ENCODE results near the gene RNU2-63P. TPM values are rescaled to one million over a fixed set of nuclear protein-coding genes. Genes with fewer than 3 reads are reported as not detected.
"Not testable (repeated sequence)": the region's sequence is repeated elsewhere in the genome, so short reads cannot be mapped to it uniquely, and the experiment has no call there.

The RNU2-63P gene
- total RNA-seq, 1 experiment from 2014 or later = not detected

DNA sequence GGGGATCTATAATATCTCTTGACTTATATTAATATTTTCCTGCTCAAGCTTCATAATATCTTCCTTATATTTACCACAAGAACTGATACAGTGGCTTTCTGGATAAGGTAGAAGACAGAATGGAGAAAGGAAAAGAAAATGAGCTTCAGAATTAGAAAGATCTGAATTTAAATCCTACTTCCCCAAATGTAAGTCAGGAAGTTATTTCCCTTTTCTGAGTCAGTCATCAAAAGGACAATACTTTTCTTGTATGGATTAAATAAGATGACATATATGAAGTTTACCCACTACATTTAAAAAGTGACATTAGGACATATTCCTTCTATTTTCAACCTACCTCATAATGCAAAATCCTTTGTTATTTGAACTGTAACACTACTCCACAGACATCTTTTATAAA is 20.3 kb upstream of the RNU2-63P start:
- in situ Hi-C loops (cut with HindIII; ENCODE audit: low pct_unique_long_range_greater_than_20kb, low sequenced_read_pairs) = no loop called here
- DNase-seq (ENCODE audit: low read depth) = no peak

DNA sequence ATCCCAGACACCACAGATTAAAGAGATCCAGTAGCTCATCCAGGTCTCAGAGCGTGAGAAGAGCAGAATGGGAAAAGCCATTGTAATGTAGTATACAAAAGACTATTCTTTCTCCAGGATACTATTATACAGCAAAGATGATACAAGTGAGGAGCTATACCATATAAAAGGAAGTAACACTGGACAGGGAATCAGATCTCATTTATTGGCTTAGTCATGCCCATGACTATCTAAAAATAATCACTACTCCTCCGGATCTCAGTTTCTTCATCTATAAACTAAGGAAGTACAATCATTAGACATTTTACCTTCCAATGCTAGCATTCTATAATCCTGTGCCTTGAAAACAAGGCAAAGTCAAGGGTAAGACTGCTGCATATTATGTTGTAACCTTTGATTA is 19.8 kb upstream of the RNU2-63P start:
- in situ Hi-C loops (cut with HindIII; ENCODE audit: low pct_unique_long_range_greater_than_20kb, low sequenced_read_pairs) = no loop called here
- DNase-seq (ENCODE audit: low read depth) = no peak

DNA sequence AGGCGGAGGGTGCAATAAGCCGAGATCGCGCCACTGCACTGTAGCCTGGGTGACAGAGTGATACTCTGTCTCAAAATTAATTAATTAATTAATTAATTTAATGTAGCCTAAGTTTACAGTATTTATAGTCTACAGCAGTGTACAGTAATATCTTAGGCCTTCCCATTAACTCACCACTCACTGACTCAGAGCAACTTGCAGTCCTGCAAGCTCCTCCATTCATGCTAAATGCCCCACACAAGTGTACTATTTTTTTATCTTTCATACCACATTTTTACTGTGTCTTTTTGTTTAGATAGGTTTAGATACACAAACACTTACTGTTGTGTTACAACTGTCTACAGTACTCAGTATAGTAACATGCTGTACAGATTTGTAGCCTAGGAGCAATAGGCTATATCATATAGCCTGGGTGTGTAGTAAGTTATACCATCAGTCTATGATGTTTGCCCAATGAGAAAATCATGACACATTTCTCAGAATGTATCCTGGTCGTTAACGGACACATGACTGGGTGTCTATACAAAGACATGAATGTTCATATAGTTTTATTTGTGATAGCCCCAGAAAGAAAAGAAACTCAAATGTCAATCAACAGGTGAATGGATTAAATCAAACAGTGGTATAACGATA is 15.8 kb upstream of the RNU2-63P start:
- DNase-seq (ENCODE audit: low read depth) = no peak
- in situ Hi-C loops (cut with HindIII; ENCODE audit: low pct_unique_long_range_greater_than_20kb, low sequenced_read_pairs) = no loop called here

DNA sequence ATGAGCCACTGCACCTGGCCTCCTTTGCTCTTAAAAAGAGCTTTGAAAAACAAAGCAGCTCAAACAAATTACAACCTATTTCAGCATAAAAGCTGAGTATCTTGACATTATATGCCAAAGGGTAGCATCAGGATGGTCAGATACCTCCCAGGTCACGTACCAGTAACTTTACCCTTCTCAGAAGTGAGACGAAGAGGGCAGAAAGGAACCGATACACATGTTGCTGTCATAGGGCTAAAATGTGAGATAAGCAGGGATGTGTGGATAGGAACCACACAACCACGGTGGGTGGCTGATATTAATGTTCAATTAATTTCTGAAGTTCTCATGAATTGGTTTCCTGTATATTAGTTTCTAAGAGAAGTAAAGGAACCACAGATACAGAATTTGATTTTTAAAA is 12.6 kb upstream of the RNU2-63P start:
- in situ Hi-C loops (cut with HindIII; ENCODE audit: low pct_unique_long_range_greater_than_20kb, low sequenced_read_pairs) = no loop called here

DNA sequence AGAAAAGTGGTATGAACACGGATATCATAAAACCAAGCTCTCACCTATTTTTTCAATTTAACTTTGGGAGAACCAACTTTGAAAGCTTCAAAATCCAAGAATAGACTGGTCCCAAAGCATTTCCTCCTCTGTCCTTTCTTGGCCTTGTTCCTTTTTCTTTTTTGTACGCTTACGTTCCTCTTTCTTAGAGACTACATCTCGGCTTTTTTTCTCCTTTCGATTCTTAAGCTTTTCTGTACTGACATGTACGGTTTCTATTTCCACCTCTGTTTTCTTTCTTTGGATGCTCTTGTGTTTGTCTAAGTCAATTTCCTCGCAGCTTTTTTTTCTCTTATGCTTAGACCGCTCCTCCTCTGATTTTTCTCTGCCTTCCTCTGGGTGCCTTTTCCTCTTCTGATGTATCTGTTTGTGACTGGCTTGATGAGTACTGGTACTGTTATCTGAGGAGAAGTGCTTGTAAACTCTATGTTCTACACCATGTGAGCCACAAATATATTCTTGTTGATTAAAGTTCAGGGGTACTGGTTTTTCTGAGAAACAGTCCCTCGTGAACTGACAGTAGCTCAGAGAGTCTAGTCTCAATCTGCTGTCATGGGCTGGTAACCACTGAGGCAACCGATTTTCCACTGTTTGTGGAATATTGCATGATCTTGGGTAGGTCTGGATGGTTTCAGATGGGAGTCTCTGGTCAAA is 11.5 kb upstream of the RNU2-63P start:
- no peak for DNase-seq (ENCODE audit: low read depth)

More for the DNA sequence above, 12.6 kb upstream of the RNU2-63P start:
- DNase-seq (ENCODE audit: low read depth) = no peak

DNA sequence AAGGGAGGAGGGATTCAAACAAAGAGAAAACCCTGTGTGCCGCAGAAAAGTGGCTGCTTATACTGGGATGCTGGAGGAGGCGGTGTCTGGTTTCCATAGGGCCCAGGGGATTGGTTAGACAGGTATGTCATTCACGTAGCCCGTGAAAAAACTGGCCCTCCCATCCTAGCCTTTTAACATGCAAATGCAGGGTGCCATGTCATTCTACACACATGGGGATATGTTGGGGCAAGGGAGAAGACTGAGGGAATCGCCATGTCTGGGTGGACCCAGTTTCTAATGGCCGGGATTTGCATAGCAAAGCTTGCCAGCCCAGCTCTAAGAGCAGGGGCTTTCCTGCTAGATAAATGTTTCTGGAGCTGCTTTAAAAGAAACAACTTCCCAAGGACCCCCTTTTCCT is 8.2 kb upstream of the RNU2-63P start:
- DNase-seq (ENCODE audit: low read depth) = no peak
- in situ Hi-C loops (cut with HindIII; ENCODE audit: low pct_unique_long_range_greater_than_20kb, low sequenced_read_pairs) = no loop called here

More for the DNA sequence above, 11.5 kb upstream of the RNU2-63P start:
- in situ Hi-C loops (cut with HindIII; ENCODE audit: low pct_unique_long_range_greater_than_20kb, low sequenced_read_pairs) = no loop called here

DNA sequence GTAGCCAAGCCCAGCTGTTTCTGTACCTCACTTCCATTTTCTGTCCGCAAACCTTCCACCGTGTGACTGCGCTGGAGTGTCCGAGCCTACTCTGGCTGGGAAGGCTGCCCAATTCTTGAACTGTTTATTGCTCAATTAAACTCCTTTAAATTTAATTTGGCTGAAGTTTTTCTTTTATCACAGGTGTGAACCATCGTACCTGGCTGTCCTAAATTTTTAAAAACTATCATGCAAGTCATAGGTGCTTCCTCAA is 6.2 kb upstream of the RNU2-63P start:
- in situ Hi-C loops (cut with HindIII; ENCODE audit: low pct_unique_long_range_greater_than_20kb, low sequenced_read_pairs) = no loop called here
- no peak for DNase-seq (ENCODE audit: low read depth)

DNA sequence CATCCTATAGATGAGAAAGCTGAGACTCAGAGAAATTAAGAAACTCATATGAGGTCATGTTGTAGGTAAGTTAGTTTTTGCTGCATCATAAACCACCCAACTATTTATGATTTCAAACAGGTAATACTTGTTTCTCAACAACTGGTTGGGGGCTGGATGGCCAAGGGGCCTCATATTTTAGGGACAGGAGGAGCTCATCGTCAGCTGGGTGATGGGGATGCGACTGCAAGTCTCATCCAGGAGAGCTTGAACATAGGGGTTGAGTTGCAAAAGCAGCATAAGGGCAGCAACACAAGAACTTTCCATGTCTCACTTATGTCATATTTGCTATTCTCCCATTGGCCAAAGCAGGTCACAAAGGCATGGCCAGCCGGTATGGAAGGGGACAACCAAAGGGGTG is 3.6 kb upstream of the RNU2-63P start:
- in situ Hi-C loops (cut with HindIII; ENCODE audit: low pct_unique_long_range_greater_than_20kb, low sequenced_read_pairs) = no loop called here

DNA sequence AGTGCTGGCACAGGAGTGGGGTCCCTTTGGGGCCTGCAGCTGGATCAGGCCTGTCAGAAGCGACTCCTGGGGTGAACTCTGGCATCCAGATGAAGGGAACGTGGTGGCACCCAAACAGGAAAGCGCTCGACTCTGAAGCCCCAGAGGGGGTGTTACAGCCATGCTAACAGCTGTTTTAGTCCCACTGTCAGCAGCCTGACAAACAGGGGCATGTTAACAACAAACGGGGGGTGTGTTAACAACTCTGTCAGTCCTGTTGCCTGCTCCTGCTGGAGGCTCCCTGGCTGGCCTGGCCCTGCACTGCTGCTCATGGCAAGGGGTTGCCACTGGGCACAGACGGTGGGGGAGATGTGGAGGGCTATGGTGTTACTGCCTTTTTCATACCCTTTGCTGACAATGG is 2.6 kb upstream of the RNU2-63P start:
- DNase-seq (ENCODE audit: low read depth) = no peak
- in situ Hi-C loops (cut with HindIII; ENCODE audit: low pct_unique_long_range_greater_than_20kb, low sequenced_read_pairs) = no loop called here

More for the DNA sequence above, 3.6 kb upstream of the RNU2-63P start:
- DNase-seq (ENCODE audit: low read depth) = no peak

DNA sequence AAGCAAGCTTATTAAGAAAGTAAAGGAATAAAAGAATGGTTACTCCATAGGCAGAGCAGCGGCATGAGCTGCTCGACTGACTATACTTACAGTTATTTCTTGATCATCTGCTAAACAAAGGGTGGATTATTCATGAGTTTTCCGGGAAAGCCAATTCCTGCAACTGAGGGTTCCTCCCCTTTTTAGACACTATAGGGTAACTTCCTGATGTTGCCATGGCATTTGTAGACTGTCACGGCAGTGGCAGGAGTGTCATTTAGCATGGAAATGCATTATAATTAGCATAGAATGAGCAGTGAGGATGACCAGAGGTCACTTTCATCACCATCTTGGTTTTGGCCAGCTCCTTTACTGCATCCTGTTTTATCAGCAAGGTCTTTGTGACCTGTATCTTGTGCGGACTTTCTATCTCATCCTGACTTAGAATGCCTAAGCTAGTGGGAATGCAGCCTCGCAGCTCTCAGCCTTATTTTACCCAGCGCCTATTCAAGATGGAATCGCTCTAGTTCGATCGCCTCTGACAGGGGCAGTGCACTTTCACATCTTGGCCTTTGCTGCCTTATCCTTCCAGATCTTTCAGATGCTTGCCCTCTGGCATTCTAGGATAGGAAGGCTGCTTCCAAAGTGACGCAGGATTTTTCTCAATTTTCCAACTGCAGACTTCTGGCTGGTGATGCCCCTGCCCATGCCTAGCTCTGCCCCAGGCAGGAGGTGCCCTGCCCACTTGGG is 1.9 kb upstream of the RNU2-63P start:
- in situ Hi-C loops (cut with HindIII; ENCODE audit: low pct_unique_long_range_greater_than_20kb, low sequenced_read_pairs); DNase-seq (ENCODE audit: low read depth): not testable (repeated sequence)

DNA sequence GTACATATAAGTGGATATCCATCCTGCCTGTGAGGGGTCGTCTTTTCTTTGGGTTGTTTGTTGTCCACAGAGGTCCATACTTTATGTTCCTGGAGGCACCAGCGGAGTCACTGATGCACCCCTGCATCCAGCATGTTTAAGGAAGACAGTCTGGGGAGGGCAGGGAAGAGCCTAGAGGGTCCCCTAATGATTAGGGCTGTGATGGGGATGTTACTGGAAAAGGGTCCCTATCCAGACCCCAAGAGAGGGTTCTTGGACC is 1.4 kb upstream of the RNU2-63P start:
- in situ Hi-C loops (cut with HindIII; ENCODE audit: low pct_unique_long_range_greater_than_20kb, low sequenced_read_pairs); DNase-seq (ENCODE audit: low read depth): not testable (repeated sequence)

DNA sequence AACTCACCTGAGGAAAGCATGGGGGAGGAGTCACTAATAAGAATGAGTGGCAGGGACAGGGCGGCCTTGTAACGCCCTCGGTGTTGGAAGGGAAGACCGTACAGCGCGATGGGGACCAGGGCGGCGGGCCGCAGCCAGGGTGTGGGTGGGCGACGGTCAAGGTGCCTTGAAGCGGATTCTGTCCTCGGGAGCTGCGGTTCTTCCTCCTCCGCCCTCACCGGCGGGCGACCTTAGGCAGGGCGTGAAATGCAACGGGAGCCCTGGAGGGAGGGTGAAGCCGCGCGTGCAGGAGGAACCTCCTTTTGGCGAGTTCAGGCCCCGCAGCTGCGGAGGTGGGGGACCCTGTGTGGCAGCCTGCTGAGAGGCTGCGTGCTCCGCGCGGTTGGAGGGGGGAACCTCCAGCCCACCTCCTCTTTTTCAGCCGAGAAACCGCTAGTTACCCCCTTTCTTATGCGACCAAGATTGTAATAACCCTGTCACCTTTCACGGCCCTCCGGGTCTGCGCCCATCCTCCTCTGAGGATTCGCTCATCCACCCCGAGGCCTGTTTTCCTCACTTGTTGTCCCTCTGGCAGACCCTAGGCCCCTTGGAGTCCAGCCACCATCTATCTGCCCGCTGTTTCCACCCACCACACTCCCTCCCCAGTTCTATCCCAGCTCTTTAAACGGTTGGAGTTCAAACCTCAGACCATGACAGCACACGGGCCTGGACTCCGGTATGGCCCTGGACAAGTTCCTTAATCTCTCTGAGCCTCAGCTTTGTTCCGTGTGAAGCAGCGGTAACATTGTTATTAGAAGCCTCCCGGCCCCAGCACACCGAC is 823 bp upstream of the RNU2-63P start:
- no peak for DNase-seq (ENCODE audit: low read depth)

DNA sequence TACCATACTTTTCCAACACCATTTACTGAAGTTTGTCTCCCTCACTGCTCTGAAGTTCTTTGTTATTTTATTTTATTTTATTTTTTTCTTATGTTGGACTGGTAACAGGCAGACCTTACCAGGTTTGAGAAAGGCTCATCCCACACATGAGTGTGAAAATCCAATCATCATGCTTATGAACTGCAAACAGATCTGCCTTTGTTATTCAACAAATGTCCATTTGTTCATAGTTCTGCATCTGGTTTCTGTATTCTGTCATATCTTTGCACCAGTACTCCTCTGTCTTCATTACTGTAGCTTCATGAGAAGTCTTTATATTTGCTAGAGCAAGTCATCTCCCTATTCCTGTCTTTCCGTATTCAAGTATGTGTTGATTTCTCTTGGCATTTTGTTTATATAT is 5.3 kb downstream of the RNU2-63P start:
- in situ Hi-C loops (cut with HindIII; ENCODE audit: low pct_unique_long_range_greater_than_20kb, low sequenced_read_pairs) = no loop called here
- no peak for DNase-seq (ENCODE audit: low read depth)

More for the DNA sequence above, 823 bp upstream of the RNU2-63P start:
- in situ Hi-C loops (cut with HindIII; ENCODE audit: low pct_unique_long_range_greater_than_20kb, low sequenced_read_pairs) = no loop called here

DNA sequence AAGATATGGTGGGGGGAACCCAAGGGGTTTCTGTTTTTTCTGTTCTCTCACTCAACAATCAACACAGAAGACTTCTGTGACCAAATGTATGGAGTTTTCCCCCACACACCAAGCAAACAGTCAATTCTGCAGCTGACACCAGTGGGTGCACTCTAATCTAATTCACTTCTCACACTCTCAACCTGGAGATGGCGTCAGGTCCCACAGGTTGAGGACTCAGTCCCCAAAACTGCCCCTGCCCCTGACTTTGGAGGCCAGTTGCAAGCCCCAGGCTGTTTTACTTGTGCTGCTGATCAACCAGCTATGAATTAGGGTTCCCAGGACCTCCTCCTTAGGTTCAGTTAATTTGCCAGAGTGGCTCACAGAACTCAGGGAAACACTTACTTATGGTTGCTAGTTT is 6.2 kb downstream of the RNU2-63P start:
- in situ Hi-C loops (cut with HindIII; ENCODE audit: low pct_unique_long_range_greater_than_20kb, low sequenced_read_pairs) = no loop called here
- DNase-seq (ENCODE audit: low read depth) = no peak

DNA sequence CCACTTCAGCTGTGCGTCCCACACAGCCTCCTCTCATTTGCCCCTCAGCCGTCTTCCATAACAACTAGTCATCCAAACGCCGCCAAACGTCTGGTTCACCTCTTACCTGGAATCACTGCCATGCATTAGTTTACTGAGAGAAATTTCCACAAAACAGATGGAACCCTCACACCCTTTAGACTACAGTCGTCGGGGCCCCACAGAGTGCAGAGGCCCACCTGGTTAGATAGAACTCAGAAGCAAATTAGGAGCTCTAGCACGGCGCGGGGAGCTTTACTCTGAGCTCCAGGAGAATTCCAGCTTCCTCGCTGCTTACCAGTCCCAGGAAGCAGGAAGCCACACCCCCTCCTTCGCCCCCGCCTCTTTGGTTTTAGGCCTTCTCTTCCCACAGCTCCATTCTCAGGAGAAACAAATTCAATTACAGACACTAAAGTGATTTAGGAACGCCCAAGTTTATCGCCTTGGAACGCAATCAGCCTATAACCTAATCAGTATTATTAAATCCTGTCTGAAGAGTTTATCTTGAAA is 9.4 kb downstream of the RNU2-63P start:
- in situ Hi-C loops (cut with HindIII; ENCODE audit: low pct_unique_long_range_greater_than_20kb, low sequenced_read_pairs) = no loop called here

DNA sequence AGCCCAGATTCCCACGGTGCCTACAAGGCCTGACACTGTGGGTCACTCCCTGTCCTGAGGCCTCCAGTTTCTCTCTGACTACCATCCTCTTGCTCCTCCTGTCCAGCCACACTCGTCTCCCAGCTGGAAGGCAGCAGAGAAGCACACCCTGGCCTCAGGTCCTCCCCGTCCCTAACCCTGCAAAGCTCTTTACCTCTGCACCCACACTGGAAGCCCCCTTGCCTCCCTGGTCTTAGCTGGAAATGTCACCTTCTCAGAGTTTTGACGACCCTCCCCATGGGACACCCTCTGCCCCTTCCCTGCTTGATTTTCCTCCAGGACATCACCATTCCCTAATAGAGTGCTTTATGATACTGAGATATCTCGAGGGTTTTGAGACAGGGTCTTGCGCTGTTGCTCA is 10.6 kb downstream of the RNU2-63P start:
- in situ Hi-C loops (cut with HindIII; ENCODE audit: low pct_unique_long_range_greater_than_20kb, low sequenced_read_pairs) = no loop called here
- DNase-seq (ENCODE audit: low read depth) = no peak

More for the DNA sequence above, 9.4 kb downstream of the RNU2-63P start:
- DNase-seq (ENCODE audit: low read depth) = no peak

DNA sequence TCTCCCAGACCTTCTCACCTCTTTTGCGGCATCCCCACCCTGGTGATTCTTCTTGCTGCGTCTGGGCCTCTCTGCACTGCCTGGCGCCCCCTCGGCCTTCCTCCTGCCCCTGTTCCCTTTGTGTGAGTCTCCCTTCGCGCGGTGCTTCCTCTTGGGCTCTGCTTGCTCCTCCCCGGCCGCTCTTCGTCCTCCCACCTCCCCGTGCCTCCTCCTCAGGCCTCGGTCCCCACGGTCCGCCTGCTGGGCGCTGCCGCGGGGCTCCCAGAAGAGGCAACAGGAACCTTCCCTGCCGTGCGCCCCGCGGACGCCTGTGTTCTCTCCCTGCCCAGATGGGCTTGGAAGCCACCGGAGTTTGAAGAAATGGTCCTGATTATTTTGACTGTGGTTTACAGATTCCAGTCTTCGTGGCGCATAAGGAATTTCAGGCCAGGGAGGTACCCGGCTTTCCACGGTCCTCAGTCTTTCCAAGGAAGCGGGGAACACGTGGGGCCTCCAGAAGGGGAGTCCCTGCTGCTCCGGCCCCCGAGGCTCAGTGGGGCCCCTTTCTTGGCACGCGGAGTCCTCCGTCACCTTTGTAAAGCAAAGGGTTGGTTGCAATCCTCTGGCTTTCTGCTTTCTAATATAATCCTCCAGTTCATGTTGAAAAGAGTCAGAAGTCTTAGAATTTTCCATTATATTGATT is 13.1 kb downstream of the RNU2-63P start:
- DNase-seq (ENCODE audit: low read depth) = no peak
- in situ Hi-C loops (cut with HindIII; ENCODE audit: low pct_unique_long_range_greater_than_20kb, low sequenced_read_pairs) = no loop called here

DNA sequence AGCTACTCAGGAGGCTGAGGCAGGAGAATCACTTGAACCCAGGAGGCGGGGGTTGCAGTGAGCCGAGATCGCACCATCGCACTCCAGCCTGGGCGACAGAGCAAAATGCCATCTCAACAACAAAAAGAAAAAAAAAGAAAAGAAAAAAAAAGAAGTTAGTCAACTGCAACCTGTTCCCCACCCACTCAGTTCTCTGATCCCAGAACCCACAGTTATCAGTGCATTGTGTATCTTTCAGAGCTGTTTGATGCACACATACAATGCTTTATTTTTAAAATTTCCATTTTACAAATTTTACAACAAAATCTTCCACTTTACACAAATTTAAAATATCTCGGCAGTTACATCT is 14.0 kb downstream of the RNU2-63P start:
- in situ Hi-C loops (cut with HindIII; ENCODE audit: low pct_unique_long_range_greater_than_20kb, low sequenced_read_pairs) = no loop called here
- DNase-seq (ENCODE audit: low read depth) = no peak
